GM12891 (cell line): ENCODE data around the gene LAD1.

Experiments used
- DNase-seq: peaks from one replicate; pipeline ENCODE4 v3.0.0; 2011; ENCODE audit warnings: low spot score; ENCODE audit not compliant: insufficient read length
- FAIRE-seq: peaks from 2 replicates; lab custom pipeline; 2011; peaks lifted over from hg19 to GRCh38; lab: Jason Lieb, UNC
- PAX5 ChIP-seq: IDR thresholded peaks from 2 replicates; pipeline ENCODE4 v1.6.1; 2011; ENCODE audit warnings: low read length, moderate library complexity, mild to moderate bottlenecking; ENCODE audit not compliant: insufficient read depth, severe bottlenecking
- POLR2A ChIP-seq: IDR thresholded peaks from 2 replicates; pipeline ENCODE4 v1.6.1; 2011; ENCODE audit warnings: low read depth, low read length, control low read depth
- POLR2AphosphoS5 ChIP-seq: IDR thresholded peaks from 2 replicates; pipeline ENCODE4 v1.6.1; 2011; ENCODE audit warnings: low read depth, low read length, control low read depth
- POU2F2 ChIP-seq: IDR thresholded peaks from 2 replicates; pipeline ENCODE4 v1.6.1; 2011; ENCODE audit warnings: low read depth, mild to moderate bottlenecking, control low read depth, low read length, moderate library complexity
- SPI1 ChIP-seq: IDR thresholded peaks from 2 replicates; pipeline ENCODE4 v1.6.1; 2011; ENCODE audit warnings: low read depth, low read length, control low read depth
- TAF1 ChIP-seq: IDR thresholded peaks from 2 replicates; pipeline ENCODE4 v1.6.1; 2011; ENCODE audit warnings: low read depth, low read length, control low read depth

Gene LAD1

GRCh38 chr1:201381130-201381529 is 18.0 kb downstream of the LAD1 start:
- FAIRE-seq: no peak
- DNase-seq: no peak
- TF ChIP-seq POLR2AphosphoS5 (no peak), SPI1 (no peak), PAX5 (no peak), POLR2A (no peak), TAF1 (no peak), POU2F2 (no peak)

GRCh38 chr1:201379733-201380242 is 19.3 kb downstream of the LAD1 start:
- no peak for FAIRE-seq
- TF ChIP-seq TAF1 (no peak), SPI1 (no peak), PAX5 (no peak), POLR2AphosphoS5 (no peak), POU2F2 (no peak), POLR2A (no peak)
- DNase-seq: no peak

GRCh38 chr1:201378804-201379203 is 20.3 kb downstream of the LAD1 start:
- no peak for TF ChIP-seq POLR2A
- TF ChIP-seq TAF1: no peak
- no peak for TF ChIP-seq POU2F2
- no peak for TF ChIP-seq SPI1
- no peak for TF ChIP-seq PAX5
- no peak for TF ChIP-seq POLR2AphosphoS5
- no peak for FAIRE-seq
- no peak for DNase-seq

GRCh38 chr1:201377611-201378092 is 21.5 kb downstream of the LAD1 start, which contains the start of gene TNNT2:
Gene TNNT2 (minus strand): TSS chr1:201377680. CDS start chr1:201373254, 4,426 bp downstream.
- FAIRE-seq (no peak), DNase-seq (no peak)
- TF ChIP-seq PAX5 (no peak), POU2F2 (no peak), POLR2AphosphoS5 (no peak), POLR2A (no peak), TAF1 (no peak), SPI1 (no peak)

GRCh38 chr1:201376464-201377374 is 22.4 kb downstream of the LAD1 start:
- FAIRE-seq (no peak), DNase-seq (peak; percentile 63)

GRCh38 chr1:201376107-201376463 is 23.0 kb downstream of the LAD1 start:
- no peak for FAIRE-seq

More at GRCh38 chr1:201376464-201377374, 22.4 kb downstream of the LAD1 start:
- no peak for TF ChIP-seq POU2F2

GRCh38 chr1:201375169-201375568 is 24.0 kb downstream of the LAD1 start:
- no peak for TF ChIP-seq TAF1
- TF ChIP-seq POLR2A: no peak
- DNase-seq: no peak

More at GRCh38 chr1:201376107-201376463, 23.0 kb downstream of the LAD1 start:
- DNase-seq: no peak
- TF ChIP-seq POU2F2 (no peak), POLR2A (no peak), TAF1 (no peak), SPI1 (no peak), POLR2AphosphoS5 (no peak), PAX5 (no peak)

GRCh38 chr1:201374364-201374763 is 24.8 kb downstream of the LAD1 start:
- no peak for TF ChIP-seq SPI1
- TF ChIP-seq POU2F2: no peak
- TF ChIP-seq TAF1: no peak
- no peak for FAIRE-seq
- no peak for DNase-seq

More at GRCh38 chr1:201375169-201375568, 24.0 kb downstream of the LAD1 start:
- no peak for FAIRE-seq

- no peak for FAIRE-seq
- no peak for TF ChIP-seq PAX5
- TF ChIP-seq SPI1: no peak
- TF ChIP-seq TAF1: no peak
- no peak for TF ChIP-seq POLR2A
- no peak for TF ChIP-seq POU2F2
- no peak for TF ChIP-seq POLR2AphosphoS5
- no peak for DNase-seq
These were observed 27.3 kb downstream of the LAD1 start for GRCh38 chr1:201371792-201372191.

GRCh38 chr1:201371276-201371675 is 27.8 kb downstream of the LAD1 start:
- DNase-seq: no peak
- no peak for FAIRE-seq
- no peak for TF ChIP-seq POLR2A
